AG09309 (cell line): ENCODE results near the gene GPC2.
"Not testable (repeated sequence)": the region's sequence is repeated elsewhere in the genome, so short reads cannot be mapped to it uniquely, and the experiment has no call there.

Experiments used
- DNase-seq: peaks from one replicate; pipeline ENCODE4 v3.0.0-alpha.2; 2010; ENCODE audit warnings: low read depth
- H3K4me3 ChIP-seq: 2 replicates; pipeline ENCODE4 v1.5.1; 2011; ENCODE audit warnings: mild to moderate bottlenecking, low read depth, low read length, moderate library complexity; ENCODE audit not compliant: control insufficient read depth
- CTCF ChIP-seq: IDR thresholded peaks from 2 replicates; pipeline ENCODE4 v1.5.1; 2011; ENCODE audit warnings: mild to moderate bottlenecking, low read depth, low read length, inconsistent platforms; ENCODE audit not compliant: insufficient read depth, control insufficient read depth; ENCODE audit errors: missing control alignments

Gene GPC2

GRCh38 chr7:100210805-100211204 lies 33.6 kb upstream of the GPC2 start:
- H3K4me3 ChIP-seq, result no peak overlapping the region
- TF ChIP-seq CTCF, result no peak
- DNase-seq, result no peak

- no peak for DNase-seq
- no peak overlapping the region for H3K4me3 ChIP-seq
These were observed 32.3 kb upstream of the GPC2 start for GRCh38 chr7:100209493-100209892.

GRCh38 chr7:100208911-100209408 lies 31.8 kb upstream of the GPC2 start:
- no peak for DNase-seq
- no peak overlapping the region for H3K4me3 ChIP-seq

More at GRCh38 chr7:100209493-100209892, 32.3 kb upstream of the GPC2 start:
- no peak for TF ChIP-seq CTCF

GRCh38 chr7:100204454-100204853 lies 27.3 kb upstream of the GPC2 start:
- H3K4me3 ChIP-seq, result no peak overlapping the region
- no peak for DNase-seq
- TF ChIP-seq CTCF, result no peak

More at GRCh38 chr7:100208911-100209408, 31.8 kb upstream of the GPC2 start:
- TF ChIP-seq CTCF, result no peak

- DNase-seq, result no peak
- TF ChIP-seq CTCF, result no peak
- no peak overlapping the region for H3K4me3 ChIP-seq
These were observed 23.5 kb upstream of the GPC2 start for GRCh38 chr7:100200693-100201092.

GRCh38 chr7:100198266-100198665 lies 21.1 kb upstream of the GPC2 start:
- no peak overlapping the region for H3K4me3 ChIP-seq
- TF ChIP-seq CTCF, result no peak
- DNase-seq, result no peak

- H3K4me3 ChIP-seq, DNase-seq: not testable (repeated sequence)
These were observed 18.7 kb upstream of the GPC2 start for GRCh38 chr7:100195901-100196322.
